Measurements from ENCODE around the gene KDM3A.
"Not testable (repeated sequence)": the region's sequence is repeated elsewhere in the genome, so short reads cannot be mapped to it uniquely, and the experiment has no call there.

KDM3A gene

GRCh38 chr2:86476092-86476491 is 34.9 kb downstream of the KDM3A start:
- no peak for DNase-seq (ENCODE audit: low spot score)

- DNase-seq (ENCODE audit: low spot score) = no peak
These were observed 35.7 kb downstream of the KDM3A start for GRCh38 chr2:86476918-86477317.

GRCh38 chr2:86477349-86477748 is 36.2 kb downstream of the KDM3A start:
- no peak for DNase-seq (ENCODE audit: low spot score)

GRCh38 chr2:86480105-86480504 is 38.9 kb downstream of the KDM3A start:
- no peak for DNase-seq (ENCODE audit: low spot score)

- no peak for DNase-seq (ENCODE audit: low spot score)
These were observed 40.9 kb downstream of the KDM3A start for GRCh38 chr2:86482034-86482433.

- no peak for DNase-seq (ENCODE audit: low spot score)
These were observed 43.2 kb downstream of the KDM3A start for GRCh38 chr2:86484385-86484784.

GRCh38 chr2:86485103-86485502 is 43.9 kb downstream of the KDM3A start:
- DNase-seq (ENCODE audit: low spot score) = no peak

GRCh38 chr2:86485802-86486201 is 44.6 kb downstream of the KDM3A start:
- DNase-seq (ENCODE audit: low spot score) = no peak

- no peak for DNase-seq (ENCODE audit: low spot score)
These were observed 45.9 kb downstream of the KDM3A start for GRCh38 chr2:86487062-86487461.

GRCh38 chr2:86488561-86489250 is 47.5 kb downstream of the KDM3A start:
- no peak for DNase-seq (ENCODE audit: low spot score)

- DNase-seq (ENCODE audit: low spot score) = no peak
These were observed 48.4 kb downstream of the KDM3A start for GRCh38 chr2:86489542-86489941.

GRCh38 chr2:86490245-86490644 is 49.1 kb downstream of the KDM3A start:
- DNase-seq (ENCODE audit: low spot score) = no peak

GRCh38 chr2:86491088-86491487 is 49.9 kb downstream of the KDM3A start:
- DNase-seq (ENCODE audit: low spot score) = no peak

GRCh38 chr2:86492048-86492453 is 50.9 kb downstream of the KDM3A start:
- DNase-seq (ENCODE audit: low spot score) = no peak

- not testable (repeated sequence) for DNase-seq (ENCODE audit: low spot score)
These were observed 55.2 kb downstream of the KDM3A start for GRCh38 chr2:86496391-86496790.

GRCh38 chr2:86498468-86499260 is 57.5 kb downstream of the KDM3A start:
- DNase-seq (ENCODE audit: low spot score) = no peak

GRCh38 chr2:86499326-86499725 is 58.2 kb downstream of the KDM3A start:
- DNase-seq (ENCODE audit: low spot score) = no peak

GRCh38 chr2:86500325-86501083 is 59.3 kb downstream of the KDM3A start:
- no peak for DNase-seq (ENCODE audit: low spot score)

GRCh38 chr2:86507600-86507999 is 66.4 kb downstream of the KDM3A start:
- no peak for DNase-seq (ENCODE audit: low spot score)

- DNase-seq (ENCODE audit: low spot score) = no peak
These were observed 69.3 kb downstream of the KDM3A start for GRCh38 chr2:86510436-86510933.

- no peak for DNase-seq (ENCODE audit: low spot score)
These were observed 70.9 kb downstream of the KDM3A start for GRCh38 chr2:86512034-86512433.

- no peak for DNase-seq (ENCODE audit: low spot score)
These were observed 71.7 kb downstream of the KDM3A start for GRCh38 chr2:86512892-86513291.
